GM12892 (cell line): Measurements from ENCODE around the gene IQCK.

ENCODE experiments used
- POLR2A ChIP-seq: IDR thresholded peaks from 2 replicates; pipeline ENCODE4 v1.6.1; 2011; ENCODE audit warnings: low read depth, low read length, control low read depth
- POLR2AphosphoS5 ChIP-seq: IDR thresholded peaks from 2 replicates; pipeline ENCODE4 v1.6.1; 2011; ENCODE audit warnings: low read depth, low read length, control low read depth

- TF ChIP-seq POLR2AphosphoS5 = no peak
- TF ChIP-seq POLR2A = no peak
Measured at GRCh38 chr16:19704321-19705145, 13.5 kb upstream of the IQCK start.
